ENCODE results near the gene ACP7. TPM values are rescaled to one million over a fixed set of nuclear protein-coding genes. Genes with fewer than 3 reads are reported as not detected.

The ACP7 gene
- total and polyA plus RNA-seq, 12 donors, result not detected

GRCh38 chr19:39137131-39137530 lies 53.0 kb downstream of the ACP7 start:
- intact Hi-C loops (cut with DNase I), result no loop called here

GRCh38 chr19:39138221-39139211 lies 54.3 kb downstream of the ACP7 start:
- TF ChIP-seq POLR2A (IDR thresholded peaks at IDR 0.05), result no peak
- no peak for TF ChIP-seq CTCF (IDR thresholded peaks at IDR 0.05)
- Histone ChIP-seq H3K4me3 (no peak overlapping the region), H3K36me3 (replicated peaks in 1 of 2) (no peaks in the 10 kb centered on the region), H3K27me3 (no peaks in the 10 kb centered on the region), H3K27ac (peak overlapping the region in 2 of 5 donors; percentile 3 to 17), H3K4me1 (replicated peaks in 1 of 2) (peaks cover 35 to 48% of the 10 kb centered on the region in 2 donors), H3K9me3 (replicated peaks in 1 of 3) (no peaks in the 10 kb centered on the region)
- intact Hi-C loops (cut with DNase I), result no loop called here
- 69 to 80% (median 73%) methylated on average over 17 to 20 of the region's 20 CpGs for WGBS, 4 donors
- peak in 4 of 7 donors; percentile 52 to 59 (median 52) for DNase-seq

More at GRCh38 chr19:39137131-39137530, 53.0 kb downstream of the ACP7 start:
- Histone ChIP-seq H3K27me3 (no peaks in the 10 kb centered on the region), H3K9me3 (replicated peaks in 1 of 3) (no peaks in the 10 kb centered on the region), H3K4me3 (no peak overlapping the region), H3K36me3 (replicated peaks in 1 of 2) (no peaks in the 10 kb centered on the region), H3K4me1 (replicated peaks in 1 of 2) (peaks cover 45 to 60% of the 10 kb centered on the region in 2 donors), H3K27ac (peak overlapping the region in 1 of 5 donors; percentile 36)
- DNase-seq, result peak in 2 of 7 donors; percentile 36 to 50
- WGBS, 4 donors, result 35 to 60% (median 53%) methylated on average over 7 to 12 of the region's 12 CpGs
- TF ChIP-seq POLR2A (IDR thresholded peaks at IDR 0.05) (no peak), CTCF (IDR thresholded peaks at IDR 0.05) (no peak)

GRCh38 chr19:39139305-39139874 lies 55.2 kb downstream of the ACP7 start:
- Histone ChIP-seq H3K9me3 (replicated peaks in 1 of 3) (no peaks in the 10 kb centered on the region), H3K27me3 (no peaks in the 10 kb centered on the region), H3K4me3 (no peak overlapping the region), H3K27ac (peak overlapping the region in 2 of 5 donors; percentile 37 to 38), H3K36me3 (replicated peaks in 1 of 2) (no peaks in the 10 kb centered on the region), H3K4me1 (replicated peaks in 1 of 2) (peaks cover 31 to 43% of the 10 kb centered on the region in 2 donors)
- intact Hi-C loops (cut with DNase I), result no loop called here
- WGBS, 4 donors, result 80 to 92% (median 85%) methylated on average over 3 to 8 of the region's 8 CpGs
- DNase-seq, result no peak
- no peak for TF ChIP-seq POLR2A (IDR thresholded peaks at IDR 0.05)
- TF ChIP-seq CTCF (IDR thresholded peaks at IDR 0.05), result no peak

GRCh38 chr19:39139971-39140453 lies 55.8 kb downstream of the ACP7 start:
- TF ChIP-seq CTCF (IDR thresholded peaks at IDR 0.05) (no peak), POLR2A (IDR thresholded peaks at IDR 0.05) (no peak)
- Histone ChIP-seq H3K4me3 (no peak overlapping the region), H3K36me3 (replicated peaks in 1 of 2) (no peaks in the 10 kb centered on the region), H3K9me3 (replicated peaks in 1 of 3) (no peaks in the 10 kb centered on the region), H3K4me1 (replicated peaks in 1 of 2) (peaks cover 29 to 46% of the 10 kb centered on the region in 2 donors), H3K27ac (peak overlapping the region in 3 of 5 donors; percentile 23 to 38 (median 37)), H3K27me3 (no peaks in the 10 kb centered on the region)
- WGBS, 4 donors, result 41 to 53% (median 44%) methylated on average over 5 to 7 of the region's 7 CpGs
- intact Hi-C loops (cut with DNase I), result no loop called here
- DNase-seq, result no peak

All from adrenal gland (tissue), 12 donors.